Liver (tissue), 3 donors: ENCODE data around the gene SPSB1.

Source experiments
- EGR1 ChIP-seq, 2 donors: IDR thresholded peaks; 2 replicates each; pipeline ENCODE4 v1.6.1; 2016 to 2018; ENCODE audit warnings: antibody characterized with exemption in 2 of 2, low read depth in 2 of 2
- GABPA ChIP-seq, 2 donors: IDR thresholded peaks in 1 of 2; conservative IDR thresholded peaks in 1 of 2; 2 replicates each; pipeline ENCODE4 v1.6.1; 2016; ENCODE audit warnings: antibody characterized with exemption in 2 of 2, mild to moderate bottlenecking in 1 of 2, moderate library complexity in 1 of 2
- HNF4A ChIP-seq, 2 donors: conservative IDR thresholded peaks; 2 replicates each; pipeline ENCODE4 v1.6.1; 2016; ENCODE audit warnings: antibody characterized with exemption in 2 of 2, mild to moderate bottlenecking in 2 of 2
- JUND ChIP-seq, 2 donors: IDR thresholded peaks; 2 replicates each; pipeline ENCODE4 v1.6.1; 2016; ENCODE audit warnings: antibody characterized with exemption in 2 of 2
- RAD21 ChIP-seq, 2 donors: IDR thresholded peaks; 2 replicates each; pipeline ENCODE4 v1.6.1; 2016; ENCODE audit warnings: antibody characterized with exemption in 2 of 2, mild to moderate bottlenecking in 2 of 2
- RXRA ChIP-seq, 2 donors: IDR thresholded peaks; 2 replicates each; pipeline ENCODE4 v1.6.1; 2017 to 2018; ENCODE audit warnings: antibody characterized with exemption in 2 of 2, mild to moderate bottlenecking in 1 of 2
- SP1 ChIP-seq: IDR thresholded peaks from 2 replicates; pipeline ENCODE4 v1.6.1; 2018; ENCODE audit warnings: antibody characterized with exemption, mild to moderate bottlenecking
- TAF1 ChIP-seq: conservative IDR thresholded peaks from 2 replicates; pipeline ENCODE4 v1.6.1; 2016; ENCODE audit warnings: antibody characterized with exemption, mild to moderate bottlenecking
- YY1 ChIP-seq: IDR thresholded peaks from 2 replicates; pipeline ENCODE4 v1.6.1; 2016; ENCODE audit warnings: antibody characterized with exemption, mild to moderate bottlenecking
- TF ChIP-seq, protein P1 (sequence below): fragments of 150-350 bp; IDR thresholded peaks from 2 replicates; pipeline ENCODE4 v1.5.1; 2017; ENCODE audit warnings: improper control_type of control experiment, low read depth, low read length; ENCODE audit not compliant: missing input control
- TF ChIP-seq, protein P2 (sequence below): IDR thresholded peaks from 2 replicates; pipeline ENCODE4 v1.6.1; 2016; ENCODE audit warnings: antibody characterized with exemption, mild to moderate bottlenecking
- TF ChIP-seq, protein P3 (sequence below): IDR thresholded peaks from 2 replicates; pipeline ENCODE4 v1.6.1; 2016; ENCODE audit warnings: antibody characterized with exemption
- TF ChIP-seq, protein P4 (sequence below): IDR thresholded peaks from 2 replicates; pipeline ENCODE4 v1.6.1; 2016; ENCODE audit warnings: antibody characterized with exemption
- donor health status: healthy.
- donor health status: healthy.

DNA sequence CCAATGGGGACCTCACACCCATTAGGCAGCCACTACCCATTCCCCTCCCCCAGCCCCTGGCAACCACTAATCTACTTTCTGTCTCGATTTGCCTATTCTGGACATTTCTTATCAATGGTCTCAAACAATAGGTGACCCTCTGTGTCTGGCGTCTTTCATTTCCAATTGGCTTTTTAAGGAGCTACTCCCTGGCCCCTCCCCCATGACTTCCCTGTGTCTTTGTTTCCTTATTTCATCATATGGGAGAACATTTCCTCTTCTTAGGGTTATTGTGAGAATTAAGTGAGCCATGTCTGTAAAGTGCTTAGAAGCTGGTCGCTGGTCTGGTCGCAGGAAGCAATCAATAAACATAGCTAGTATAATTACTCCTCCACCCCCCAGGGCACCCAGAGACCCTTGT is 80.9 kb downstream of the SPSB1 start:
- TF ChIP-seq, protein P1, sequence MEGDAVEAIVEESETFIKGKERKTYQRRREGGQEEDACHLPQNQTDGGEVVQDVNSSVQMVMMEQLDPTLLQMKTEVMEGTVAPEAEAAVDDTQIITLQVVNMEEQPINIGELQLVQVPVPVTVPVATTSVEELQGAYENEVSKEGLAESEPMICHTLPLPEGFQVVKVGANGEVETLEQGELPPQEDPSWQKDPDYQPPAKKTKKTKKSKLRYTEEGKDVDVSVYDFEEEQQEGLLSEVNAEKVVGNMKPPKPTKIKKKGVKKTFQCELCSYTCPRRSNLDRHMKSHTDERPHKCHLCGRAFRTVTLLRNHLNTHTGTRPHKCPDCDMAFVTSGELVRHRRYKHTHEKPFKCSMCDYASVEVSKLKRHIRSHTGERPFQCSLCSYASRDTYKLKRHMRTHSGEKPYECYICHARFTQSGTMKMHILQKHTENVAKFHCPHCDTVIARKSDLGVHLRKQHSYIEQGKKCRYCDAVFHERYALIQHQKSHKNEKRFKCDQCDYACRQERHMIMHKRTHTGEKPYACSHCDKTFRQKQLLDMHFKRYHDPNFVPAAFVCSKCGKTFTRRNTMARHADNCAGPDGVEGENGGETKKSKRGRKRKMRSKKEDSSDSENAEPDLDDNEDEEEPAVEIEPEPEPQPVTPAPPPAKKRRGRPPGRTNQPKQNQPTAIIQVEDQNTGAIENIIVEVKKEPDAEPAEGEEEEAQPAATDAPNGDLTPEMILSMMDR, result no peak
- TF ChIP-seq HNF4A (conservative IDR thresholded peaks at IDR 0.05), result no peak
- no peak for TF ChIP-seq RXRA (IDR thresholded peaks at IDR 0.05)
- no peak for TF ChIP-seq JUND (IDR thresholded peaks at IDR 0.05)
- TF ChIP-seq GABPA (IDR thresholded peaks at IDR 0.05 in 1 of 2, conservative IDR thresholded peaks at IDR 0.05 in 1 of 2), result no peak
- TF ChIP-seq SP1, result no peak
- TF ChIP-seq YY1, result no peak
- no peak for TF ChIP-seq TAF1
- TF ChIP-seq EGR1 (IDR thresholded peaks at IDR 0.05; ENCODE audit: low read depth in 2 of 2), result no peak
- TF ChIP-seq, protein P2, sequence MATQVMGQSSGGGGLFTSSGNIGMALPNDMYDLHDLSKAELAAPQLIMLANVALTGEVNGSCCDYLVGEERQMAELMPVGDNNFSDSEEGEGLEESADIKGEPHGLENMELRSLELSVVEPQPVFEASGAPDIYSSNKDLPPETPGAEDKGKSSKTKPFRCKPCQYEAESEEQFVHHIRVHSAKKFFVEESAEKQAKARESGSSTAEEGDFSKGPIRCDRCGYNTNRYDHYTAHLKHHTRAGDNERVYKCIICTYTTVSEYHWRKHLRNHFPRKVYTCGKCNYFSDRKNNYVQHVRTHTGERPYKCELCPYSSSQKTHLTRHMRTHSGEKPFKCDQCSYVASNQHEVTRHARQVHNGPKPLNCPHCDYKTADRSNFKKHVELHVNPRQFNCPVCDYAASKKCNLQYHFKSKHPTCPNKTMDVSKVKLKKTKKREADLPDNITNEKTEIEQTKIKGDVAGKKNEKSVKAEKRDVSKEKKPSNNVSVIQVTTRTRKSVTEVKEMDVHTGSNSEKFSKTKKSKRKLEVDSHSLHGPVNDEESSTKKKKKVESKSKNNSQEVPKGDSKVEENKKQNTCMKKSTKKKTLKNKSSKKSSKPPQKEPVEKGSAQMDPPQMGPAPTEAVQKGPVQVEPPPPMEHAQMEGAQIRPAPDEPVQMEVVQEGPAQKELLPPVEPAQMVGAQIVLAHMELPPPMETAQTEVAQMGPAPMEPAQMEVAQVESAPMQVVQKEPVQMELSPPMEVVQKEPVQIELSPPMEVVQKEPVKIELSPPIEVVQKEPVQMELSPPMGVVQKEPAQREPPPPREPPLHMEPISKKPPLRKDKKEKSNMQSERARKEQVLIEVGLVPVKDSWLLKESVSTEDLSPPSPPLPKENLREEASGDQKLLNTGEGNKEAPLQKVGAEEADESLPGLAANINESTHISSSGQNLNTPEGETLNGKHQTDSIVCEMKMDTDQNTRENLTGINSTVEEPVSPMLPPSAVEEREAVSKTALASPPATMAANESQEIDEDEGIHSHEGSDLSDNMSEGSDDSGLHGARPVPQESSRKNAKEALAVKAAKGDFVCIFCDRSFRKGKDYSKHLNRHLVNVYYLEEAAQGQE, result no peak
- TF ChIP-seq RAD21 (IDR thresholded peaks at IDR 0.05), result no peak
- TF ChIP-seq, protein P3, sequence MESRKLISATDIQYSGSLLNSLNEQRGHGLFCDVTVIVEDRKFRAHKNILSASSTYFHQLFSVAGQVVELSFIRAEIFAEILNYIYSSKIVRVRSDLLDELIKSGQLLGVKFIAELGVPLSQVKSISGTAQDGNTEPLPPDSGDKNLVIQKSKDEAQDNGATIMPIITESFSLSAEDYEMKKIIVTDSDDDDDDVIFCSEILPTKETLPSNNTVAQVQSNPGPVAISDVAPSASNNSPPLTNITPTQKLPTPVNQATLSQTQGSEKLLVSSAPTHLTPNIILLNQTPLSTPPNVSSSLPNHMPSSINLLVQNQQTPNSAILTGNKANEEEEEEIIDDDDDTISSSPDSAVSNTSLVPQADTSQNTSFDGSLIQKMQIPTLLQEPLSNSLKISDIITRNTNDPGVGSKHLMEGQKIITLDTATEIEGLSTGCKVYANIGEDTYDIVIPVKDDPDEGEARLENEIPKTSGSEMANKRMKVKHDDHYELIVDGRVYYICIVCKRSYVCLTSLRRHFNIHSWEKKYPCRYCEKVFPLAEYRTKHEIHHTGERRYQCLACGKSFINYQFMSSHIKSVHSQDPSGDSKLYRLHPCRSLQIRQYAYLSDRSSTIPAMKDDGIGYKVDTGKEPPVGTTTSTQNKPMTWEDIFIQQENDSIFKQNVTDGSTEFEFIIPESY, result no peak
- TF ChIP-seq, protein P4, sequence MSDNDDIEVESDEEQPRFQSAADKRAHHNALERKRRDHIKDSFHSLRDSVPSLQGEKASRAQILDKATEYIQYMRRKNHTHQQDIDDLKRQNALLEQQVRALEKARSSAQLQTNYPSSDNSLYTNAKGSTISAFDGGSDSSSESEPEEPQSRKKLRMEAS, result no peak
